ENCODE data around the gene ATP2B1.

Gene ATP2B1

DNA sequence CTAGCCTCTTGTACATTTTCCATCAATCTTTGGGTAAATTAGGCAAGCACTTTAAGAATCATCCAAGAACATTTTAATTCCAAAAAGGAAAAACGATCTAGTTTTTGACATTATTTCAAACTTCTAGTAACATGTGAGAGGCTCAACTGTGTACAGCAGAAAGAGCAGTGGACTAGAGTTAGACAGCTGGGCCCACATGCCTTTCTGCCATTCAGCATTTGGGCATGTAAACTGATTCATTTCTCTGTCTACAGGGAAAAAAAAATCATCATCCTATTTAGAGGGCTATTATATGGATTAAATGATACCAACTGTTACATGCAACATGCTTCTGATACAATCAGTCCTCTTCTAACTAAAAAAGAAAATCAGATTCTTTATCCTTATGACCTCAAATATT is 17.7 kb downstream of the ATP2B1 start:
- DNase-seq, result no peak

DNA sequence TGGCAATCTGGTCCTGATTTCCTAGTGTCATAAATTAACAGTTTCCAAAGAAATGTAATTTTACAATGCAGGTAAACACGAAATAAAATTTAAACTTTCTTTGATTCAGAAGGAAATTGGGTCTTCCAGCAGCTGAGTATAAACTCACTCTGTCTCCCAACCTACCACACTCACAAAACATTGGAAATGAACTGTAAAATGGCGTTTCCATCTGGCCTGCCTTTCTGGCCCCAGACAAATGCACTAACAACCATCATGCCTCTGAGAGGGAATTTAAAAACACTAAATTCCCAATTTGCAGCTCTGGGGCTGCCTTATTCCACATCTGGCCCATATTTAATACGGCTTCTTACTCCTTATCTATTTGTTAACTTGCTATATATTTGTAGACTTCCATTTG is 19.3 kb downstream of the ATP2B1 start:
- DNase-seq, result no peak

DNA sequence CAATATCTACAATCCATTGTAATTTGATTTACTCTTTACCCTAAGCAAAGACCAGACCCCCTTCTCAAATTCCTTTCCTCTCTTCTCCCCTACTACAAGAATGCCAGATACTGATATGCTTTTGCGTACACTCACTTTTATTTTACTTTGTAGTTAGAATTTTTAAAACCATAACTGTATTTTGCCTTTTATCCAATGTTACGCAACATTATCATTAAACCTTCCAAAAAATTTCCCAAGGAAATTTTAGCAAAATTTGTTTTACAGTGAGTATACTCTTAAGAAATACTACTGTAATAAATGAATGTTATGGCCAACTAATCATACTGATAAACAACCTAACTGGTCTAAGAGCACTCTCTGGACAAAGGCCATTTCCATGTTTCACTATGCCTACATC is 22.3 kb downstream of the ATP2B1 start:
- no peak for DNase-seq

DNA sequence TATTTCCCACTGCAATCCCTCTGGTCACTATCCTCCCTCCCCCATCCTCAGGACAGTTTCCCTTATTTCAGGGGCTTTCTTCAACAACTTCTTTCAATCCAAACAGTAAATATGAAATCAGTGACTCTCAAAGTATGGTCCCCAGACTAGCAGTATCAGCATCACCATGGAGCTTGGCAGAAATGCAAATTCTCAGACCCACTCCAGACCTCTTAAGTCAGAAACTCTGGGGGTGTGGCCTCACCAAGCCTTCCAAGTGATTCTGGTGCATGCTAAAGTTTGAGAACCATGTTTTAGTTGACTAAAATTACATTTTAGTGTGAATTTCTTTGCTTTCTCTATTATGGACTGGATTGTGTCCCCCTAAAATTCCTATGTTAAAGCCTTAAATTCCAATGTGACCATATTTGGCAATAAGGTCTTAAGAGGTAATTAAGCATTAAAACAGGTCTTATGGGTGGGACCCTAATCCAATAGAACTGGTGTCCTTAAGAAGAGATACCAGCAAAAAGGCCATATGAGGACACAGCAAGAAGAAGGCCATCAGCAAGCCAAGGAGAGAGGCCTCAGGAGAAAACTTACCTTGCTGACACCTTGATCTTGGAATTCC is 23.2 kb downstream of the ATP2B1 start:
- no peak for DNase-seq

DNA sequence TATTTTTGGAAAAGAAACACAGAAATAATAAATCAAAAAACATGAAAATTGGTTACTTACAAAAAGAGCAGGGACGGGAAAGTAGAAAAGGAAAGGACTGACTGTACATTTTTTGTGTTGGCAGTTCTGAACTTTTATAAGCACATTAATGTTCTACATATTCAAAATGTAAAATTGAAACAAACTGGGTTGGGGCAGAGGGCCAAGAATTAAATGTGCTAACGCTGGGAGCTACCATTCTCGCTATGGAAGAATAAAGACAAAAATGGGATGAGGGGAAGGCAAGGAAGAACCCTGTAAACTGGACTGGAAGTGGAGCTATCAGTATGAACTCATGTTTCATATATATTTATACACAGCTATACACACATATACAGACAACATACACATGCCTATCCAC is 24.5 kb downstream of the ATP2B1 start:
- DNase-seq, result no peak

DNA sequence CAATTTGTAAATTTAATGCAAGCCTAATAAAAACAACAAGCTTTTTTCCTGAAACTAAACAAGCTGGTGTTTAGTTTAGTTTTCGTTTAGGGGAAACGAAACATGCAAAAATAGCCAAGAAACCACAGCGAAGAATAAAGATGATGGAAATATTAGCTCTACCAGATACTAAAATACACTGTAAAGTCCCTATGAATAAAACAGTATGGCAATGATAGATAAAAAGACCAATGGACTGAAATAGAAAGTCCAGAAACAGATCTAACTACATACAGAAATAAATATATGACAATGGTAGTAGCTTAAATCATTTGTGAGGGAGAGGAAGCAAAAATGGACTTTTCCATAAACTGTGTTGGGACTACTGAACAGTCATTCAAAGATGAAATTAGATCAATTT is 26.4 kb downstream of the ATP2B1 start:
- DNase-seq, result no peak

DNA sequence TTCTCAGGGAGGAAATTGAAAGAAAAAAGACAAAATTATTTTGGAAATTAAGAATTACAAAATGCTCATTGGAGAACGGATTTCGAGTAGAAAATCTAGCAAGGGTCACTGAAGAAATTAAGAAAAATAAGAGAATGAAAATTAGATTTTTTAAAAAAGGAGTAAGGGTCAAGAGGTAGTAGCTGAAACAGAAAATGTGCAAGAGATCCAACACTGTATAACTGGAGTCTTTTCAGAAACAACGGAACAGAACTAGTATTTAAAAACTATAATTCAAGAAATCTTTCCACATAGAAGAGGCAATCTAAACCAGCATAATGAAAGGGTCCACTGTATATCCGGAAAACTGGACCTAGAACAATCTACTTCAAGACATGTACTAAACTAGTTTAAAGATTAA is 28.2 kb downstream of the ATP2B1 start:
- DNase-seq, result no peak

DNA sequence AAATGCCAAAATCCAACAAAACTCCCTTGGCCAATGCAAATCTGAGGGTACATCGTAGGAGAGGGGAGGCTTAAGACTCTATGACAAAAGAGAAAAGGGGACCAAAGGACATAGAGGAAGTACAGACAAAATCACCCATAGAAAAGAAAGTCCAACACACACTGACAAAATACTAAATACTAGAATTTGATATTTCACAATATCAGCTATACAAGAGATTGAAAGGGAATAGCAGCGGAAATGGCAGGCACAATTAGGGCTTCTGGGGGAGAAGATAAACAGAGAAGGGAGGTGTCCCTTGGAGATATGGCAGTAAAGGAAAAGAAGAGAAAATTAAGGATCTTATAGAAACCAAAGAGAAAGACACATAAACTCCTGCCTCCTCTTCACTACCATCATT is 29.0 kb downstream of the ATP2B1 start:
- DNase-seq, result no peak

DNA sequence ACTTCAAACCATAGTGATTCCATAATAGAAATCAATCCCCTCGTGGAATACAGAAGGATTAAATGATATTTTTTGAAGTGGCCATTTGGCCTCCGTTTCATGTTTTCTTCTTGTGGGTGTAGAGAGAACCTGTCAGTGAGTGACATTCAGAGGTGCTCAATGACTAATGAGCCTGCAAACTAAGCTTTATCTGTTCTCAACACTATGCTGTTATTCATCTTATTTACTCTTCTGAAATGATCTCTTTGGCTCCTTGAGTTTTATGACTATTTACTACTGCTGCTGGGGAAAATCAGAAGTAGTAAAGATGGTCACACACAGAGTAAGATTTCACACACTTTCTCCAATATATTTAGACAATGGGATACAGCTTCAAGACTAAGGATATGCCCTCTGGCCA is 30.4 kb downstream of the ATP2B1 start:
- no peak for DNase-seq

DNA sequence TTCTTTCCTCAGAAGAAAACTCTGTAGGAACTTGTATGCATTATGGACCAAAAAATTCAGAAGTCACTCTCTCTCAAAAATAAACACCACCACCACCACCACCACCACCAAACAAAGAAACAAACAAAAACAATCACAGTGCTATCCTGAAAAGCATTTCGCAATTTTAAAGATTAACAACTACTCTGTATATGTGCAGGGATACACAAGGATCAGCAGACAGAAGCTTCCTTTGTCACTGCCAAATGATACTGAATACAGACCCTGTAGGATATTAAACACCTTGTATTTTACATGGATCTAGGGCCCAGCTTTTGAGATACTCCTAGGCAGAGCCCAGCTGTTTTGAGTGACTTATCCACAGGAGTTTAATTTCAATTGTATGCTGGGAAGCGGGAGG is 31.7 kb downstream of the ATP2B1 start:
- no peak for DNase-seq

DNA sequence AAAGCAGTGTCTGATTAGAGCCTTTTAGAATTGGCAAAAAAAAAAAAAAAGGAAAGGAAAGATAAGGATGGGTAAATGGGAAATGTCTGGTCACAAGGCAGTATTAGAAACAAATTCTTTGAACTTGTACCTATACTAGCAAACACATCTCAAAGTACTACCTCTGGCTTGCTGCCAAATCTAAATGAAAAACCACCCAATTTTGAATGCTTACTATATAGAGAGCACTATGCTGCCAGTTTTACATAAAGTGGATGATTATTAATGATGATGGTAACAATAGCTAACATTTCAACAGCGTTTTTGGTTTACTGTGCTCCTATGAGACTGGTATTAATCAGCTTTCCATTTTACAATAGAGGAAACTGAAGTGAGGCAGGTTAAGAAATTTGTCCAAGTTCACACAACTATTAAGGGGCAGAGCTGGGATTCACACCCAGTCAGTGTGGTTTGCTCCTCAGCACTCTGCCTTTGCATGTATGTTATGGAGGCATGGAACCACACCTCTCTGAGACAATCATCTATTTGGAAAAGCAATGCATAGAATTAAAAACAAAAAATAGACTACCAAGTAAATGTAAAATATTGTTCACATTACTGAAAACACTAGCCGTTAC is 34.2 kb downstream of the ATP2B1 start:
- DNase-seq, result no peak

DNA sequence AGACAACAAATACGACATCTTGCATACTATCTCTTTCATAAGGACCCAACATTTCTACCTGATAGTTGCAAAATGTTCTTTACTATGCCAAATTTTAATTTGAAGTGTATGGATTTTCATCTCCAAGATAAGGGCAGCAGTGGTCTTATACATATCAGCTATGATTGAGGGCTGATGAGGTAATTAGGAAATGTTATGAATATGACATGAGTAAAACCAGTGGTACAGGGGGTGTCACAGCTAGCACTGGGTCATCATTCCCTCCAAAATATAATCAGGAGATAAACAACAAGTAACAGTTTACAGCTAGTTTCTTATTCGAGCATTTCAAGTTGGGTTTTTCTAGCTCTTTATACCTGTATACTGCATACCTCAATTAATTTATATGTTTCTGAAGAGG is 35.0 kb downstream of the ATP2B1 start:
- no peak for DNase-seq

DNA sequence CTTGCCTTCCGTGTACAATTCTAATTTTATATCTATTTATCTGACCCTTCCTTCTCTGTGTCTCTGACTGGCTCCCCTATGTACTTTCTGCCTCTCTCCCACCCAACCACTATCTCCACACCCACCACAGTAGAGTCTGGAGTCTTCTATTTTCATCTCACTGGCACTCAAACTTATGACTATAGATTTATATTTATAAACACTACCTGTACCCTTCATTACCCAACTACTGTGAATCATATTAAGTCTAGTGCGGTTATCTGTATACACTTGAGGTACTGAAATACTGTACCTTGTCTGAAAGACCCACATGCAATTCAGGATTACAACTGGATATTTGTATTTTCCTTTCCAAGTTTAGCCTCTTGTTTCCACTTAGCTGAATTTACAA is 36.1 kb downstream of the ATP2B1 start:
- no peak for DNase-seq

DNA sequence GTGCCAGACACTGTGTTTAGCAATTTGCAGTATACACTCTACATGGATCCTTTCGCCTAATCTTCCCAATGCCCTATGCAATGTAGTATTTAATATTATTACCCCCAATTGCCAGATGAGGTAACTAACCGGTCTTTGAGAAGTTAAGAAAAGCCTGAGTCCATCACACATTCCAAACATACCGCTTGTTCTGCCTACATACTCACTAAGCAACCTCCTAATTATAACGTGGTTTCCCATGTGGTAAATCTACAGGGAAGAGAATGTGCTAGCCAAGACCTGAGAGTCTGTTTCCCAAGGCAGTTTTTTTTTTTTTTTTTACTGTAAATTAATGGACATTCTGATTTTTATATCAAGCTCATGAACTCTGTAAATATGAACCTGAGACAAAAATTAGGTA is 37.2 kb downstream of the ATP2B1 start:
- no peak for DNase-seq

DNA sequence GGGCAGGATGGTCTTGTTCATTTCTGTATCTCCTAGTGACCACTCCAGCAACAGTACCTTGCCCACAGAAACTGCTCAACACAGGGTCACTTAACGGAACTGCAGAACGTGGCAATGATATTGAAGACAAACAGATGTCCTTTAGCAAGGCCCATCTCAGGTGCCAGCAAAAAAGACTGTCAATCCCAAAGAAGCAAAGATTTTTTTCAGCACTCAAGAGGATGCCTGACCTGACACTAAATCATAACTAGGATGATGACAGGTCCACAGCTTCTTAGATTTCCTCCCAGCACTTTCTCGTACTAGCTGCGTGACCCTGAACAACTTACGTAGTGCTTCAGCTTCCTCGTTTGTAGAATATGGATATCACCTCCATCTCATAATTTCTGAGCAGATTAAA is 39.4 kb downstream of the ATP2B1 start:
- no peak for DNase-seq

DNA sequence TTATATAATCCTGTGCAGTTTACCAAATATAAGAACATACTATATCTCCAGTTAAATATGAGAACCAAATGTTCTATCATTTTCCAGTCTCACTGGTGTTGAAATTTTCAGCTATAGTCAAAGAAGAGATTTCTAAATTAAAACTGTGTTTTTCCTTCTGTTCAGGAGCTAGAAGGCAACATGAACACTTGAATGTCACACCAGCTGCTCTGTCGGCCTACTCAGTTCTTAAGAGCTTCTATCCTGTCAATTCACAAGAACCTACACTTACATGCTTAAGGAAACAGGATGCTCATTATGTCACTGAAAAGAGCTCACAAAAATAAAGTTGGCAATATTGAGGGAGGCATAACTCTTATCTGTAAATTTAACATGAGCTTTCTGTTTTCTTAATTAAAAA is 43.1 kb downstream of the ATP2B1 start:
- no peak for DNase-seq

DNA sequence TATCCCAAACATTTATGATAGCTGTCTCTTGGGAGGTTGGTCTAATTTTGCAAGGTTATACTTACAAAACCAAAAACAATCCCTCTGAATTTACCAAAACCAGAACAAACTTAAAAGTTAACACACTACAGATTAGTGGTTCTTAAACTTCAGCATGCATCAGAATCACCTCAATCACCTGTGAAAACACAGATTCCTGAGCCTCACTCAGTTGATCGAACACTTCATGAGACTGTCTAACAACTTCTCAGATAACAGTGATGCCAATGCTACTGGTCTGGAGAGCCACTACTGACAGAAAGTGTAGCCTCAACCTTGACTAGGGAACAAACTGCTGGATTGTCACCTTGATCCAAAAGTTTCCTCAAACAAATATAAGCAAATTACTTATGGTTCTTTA is 44.2 kb downstream of the ATP2B1 start:
- no peak for DNase-seq

DNA sequence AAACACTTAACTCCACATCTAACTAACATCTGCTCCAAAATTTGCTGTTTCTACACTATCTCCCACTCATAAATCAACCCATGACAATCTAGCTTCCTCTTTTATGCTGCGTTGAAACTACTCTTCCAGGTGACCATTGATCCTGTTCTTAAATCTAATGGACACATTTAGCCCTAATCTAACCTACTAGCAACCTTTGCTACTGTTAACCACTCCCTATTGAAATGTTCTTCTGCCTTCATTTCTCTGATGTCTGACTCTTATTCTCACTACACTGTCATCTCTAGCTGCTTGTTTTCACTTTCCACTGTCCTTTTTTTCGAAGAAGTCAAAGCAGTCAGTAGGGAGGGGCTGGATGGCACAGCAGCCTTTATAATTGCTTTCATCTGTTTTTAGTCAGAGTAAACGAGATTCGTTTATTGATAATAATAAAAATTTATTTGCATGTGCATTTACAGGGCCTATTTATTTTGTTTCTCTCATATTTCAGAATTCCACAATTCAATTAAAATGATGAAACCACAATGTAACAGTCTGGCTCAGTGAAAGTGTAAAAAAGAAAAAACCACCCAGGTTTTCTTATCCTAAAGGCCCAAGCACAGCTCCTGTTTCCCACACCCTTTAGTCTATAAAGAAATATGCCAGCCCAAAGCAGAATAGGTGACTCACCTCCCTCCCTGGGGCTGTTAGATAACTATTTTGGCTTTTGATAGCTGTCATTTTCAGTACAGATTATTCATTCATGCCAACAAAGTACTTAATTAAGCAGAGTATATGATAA is 44.9 kb downstream of the ATP2B1 start:
- no peak for DNase-seq

DNA sequence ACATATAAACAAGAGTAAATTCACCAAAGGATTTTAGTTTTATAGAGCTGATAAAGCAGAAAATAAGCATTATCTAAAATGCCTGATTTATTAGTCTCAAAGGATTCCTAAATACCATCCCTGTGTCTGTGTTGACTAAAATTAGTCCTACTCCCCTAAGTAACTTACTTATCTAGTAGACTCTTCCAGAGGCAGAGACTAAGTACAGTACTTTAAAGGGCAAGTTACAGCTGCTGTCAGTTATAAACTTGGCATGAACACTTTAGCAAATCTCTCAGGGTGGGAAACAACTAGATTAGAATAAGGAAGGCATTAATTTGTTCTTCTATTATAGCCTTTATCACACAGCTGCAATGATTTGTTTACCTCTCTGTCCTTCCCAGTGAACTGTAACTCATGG is 46.0 kb downstream of the ATP2B1 start:
- DNase-seq, result no peak

DNA sequence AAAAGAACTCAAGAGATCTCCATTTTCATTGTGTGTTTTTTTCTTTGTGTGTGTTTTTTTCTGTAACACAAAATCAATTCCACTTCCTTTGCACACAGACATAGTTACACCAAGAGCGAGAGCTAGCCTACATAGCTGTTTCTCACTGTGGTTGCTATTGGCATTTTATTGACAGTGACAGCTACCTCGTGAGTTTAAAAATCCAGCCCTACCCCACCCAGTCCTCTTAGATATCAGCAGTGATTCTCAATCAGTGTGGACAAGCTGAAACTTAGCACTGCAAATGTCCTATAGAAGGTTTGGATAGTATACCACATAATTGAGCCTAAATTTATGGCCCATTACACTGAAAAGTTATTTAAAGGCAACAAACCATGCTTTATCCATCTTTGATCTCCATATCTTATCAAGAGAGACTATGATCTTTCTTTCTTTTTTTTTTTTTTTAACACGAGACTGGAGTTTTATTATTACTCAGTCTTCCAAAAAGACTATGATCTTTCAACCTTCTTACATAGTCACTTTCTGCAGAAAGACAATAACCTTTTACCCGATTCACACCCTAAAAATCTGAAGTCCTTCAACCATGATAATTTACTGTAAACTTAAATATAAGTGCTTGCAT is 46.8 kb downstream of the ATP2B1 start:
- DNase-seq, result no peak

DNA sequence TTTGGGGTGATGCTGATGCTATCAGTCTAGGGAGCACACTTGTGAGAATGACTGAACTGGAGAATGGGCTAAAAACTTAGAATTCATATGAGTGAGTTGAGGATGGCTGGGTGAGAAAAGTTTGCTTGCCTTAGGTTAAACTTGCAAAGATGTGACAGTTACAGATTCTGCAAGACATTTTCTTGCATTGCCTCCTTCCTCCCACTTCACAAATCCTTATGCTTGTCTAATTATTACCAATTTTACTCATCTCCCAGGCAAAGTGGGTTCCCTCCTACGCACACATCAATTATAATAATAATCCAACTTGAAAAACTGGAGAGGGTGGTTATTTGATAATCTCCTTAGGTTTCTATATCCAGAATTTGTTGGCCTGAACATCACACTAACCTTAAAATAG is 50.9 kb downstream of the ATP2B1 start:
- DNase-seq, result no peak

DNA sequence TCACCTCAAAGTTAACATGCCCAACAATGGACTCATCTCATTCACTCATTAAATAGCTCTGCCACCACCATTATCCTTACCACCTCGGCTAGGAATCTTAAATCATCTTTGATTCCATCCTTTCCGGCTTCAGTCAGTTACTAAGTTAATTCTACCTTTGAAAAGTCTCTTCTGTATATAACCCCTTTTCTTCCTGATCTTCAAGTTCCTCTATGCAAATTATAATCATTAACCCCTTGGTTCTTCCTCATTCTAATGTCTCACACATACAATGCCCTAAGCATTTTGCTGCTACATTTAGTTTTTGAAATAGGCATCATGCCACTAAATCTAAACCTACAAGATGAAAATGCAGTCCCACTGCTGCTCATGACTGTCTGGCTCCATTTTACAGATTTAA is 51.6 kb downstream of the ATP2B1 start:
- no peak for DNase-seq

DNA sequence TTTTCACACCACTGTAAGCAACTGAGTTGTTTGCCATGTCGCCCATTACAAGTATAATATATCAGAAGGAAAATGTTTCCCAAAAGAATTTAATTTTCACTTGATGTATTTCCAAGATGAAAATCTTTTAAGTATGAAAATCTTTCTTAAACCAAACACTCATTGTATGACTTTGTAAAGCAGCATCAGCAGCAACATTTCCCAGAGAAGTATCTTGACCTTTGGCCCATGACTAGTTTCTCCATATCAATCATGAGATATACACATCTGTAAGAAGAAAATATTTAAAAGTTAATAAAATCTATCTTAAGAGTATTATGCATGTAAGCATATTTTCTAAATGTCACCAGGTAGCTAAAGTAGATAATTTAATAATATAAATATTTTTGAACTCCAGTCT is 52.8 kb downstream of the ATP2B1 start:
- DNase-seq, result no peak

DNA sequence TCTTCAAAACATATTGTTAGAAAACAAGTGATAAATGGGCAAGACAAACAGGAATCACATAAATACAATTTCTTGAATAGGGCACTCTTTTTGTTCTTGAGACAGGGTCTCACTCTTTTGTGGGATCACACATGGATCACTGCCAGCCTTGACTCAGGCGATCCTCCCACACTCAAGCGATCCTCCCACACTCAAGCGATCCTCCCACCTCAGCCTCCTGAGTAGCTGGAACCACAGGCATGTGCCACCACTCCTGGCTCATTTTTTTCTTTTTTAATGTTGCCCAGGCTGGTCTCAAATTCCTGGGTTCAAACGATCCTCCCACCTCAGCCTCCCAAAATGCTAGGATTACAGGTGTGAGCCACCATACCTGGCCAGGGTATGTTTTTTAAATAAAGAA is 57.4 kb downstream of the ATP2B1 start:
- DNase-seq, result no peak

Data from activated CD4-positive, CD25-positive, alpha-beta regulatory T cell treated with anti-CD3 and anti-CD28 coated beads, Interleukin-2, amount 50 U/mL, for 72 hours (primary cell).